Vagina (tissue), 2 donors: ENCODE measurements around the gene GRK5. TPM values are rescaled to one million over a fixed set of nuclear protein-coding genes. Genes with fewer than 3 reads are reported as not detected.
"Not testable (repeated sequence)": the region's sequence is repeated elsewhere in the genome, so short reads cannot be mapped to it uniquely, and the experiment has no call there.

Experiments
- DNase-seq, 2 donors: peaks; one replicate each; pipeline ENCODE4 v3.0.0-alpha.2; 2017; ENCODE audit errors: extremely low spot score in 2 of 2
- H3K27ac ChIP-seq: fragments of 200-600 bp; sonication (generic); one replicate; pipeline ENCODE4 v1.5.1; 2019
- H3K27me3 ChIP-seq: fragments of 200-600 bp; sonication (generic); one replicate; pipeline ENCODE4 v1.5.1; 2019
- H3K36me3 ChIP-seq, 2 donors: fragments of 200-600 bp; sonication (generic); one replicate each; pipeline ENCODE4 v1.5.1; 2017 to 2019
- H3K4me1 ChIP-seq: fragments of 200-600 bp; sonication (generic); one replicate; pipeline ENCODE4 v1.5.1; 2019
- H3K4me3 ChIP-seq, 2 donors: fragments of 200-600 bp; sonication (generic); 1 replicate in 1 of 2; 2 replicates in 1 of 2; pipeline ENCODE4 v1.5.1; 2016 to 2019
- H3K9me3 ChIP-seq: fragments of 200-600 bp; sonication (generic); one replicate; pipeline ENCODE4 v1.5.1; 2019
- CTCF ChIP-seq, 3 experiments: fragments of 450-650 bp in 2 of 3; fragments of 200-600 bp in 1 of 3; sonication (generic) in 1 of 3; IDR thresholded peaks; one replicate each; pipeline ENCODE4 v1.5.1; 2017 to 2019; ENCODE audit warnings: antibody characterized with exemption in 3 of 3, mild to moderate bottlenecking in 2 of 3, moderate library complexity in 2 of 3
- POLR2A ChIP-seq, 2 donors: fragments of 450-650 bp; IDR thresholded peaks; one replicate each; pipeline ENCODE4 v1.6.1; 2017; ENCODE audit warnings: antibody characterized with exemption in 2 of 2, mild to moderate bottlenecking in 2 of 2, moderate library complexity in 2 of 2
- POLR2AphosphoS5 ChIP-seq, 2 donors: sonication (generic); formaldehyde crosslinking; IDR thresholded peaks; one replicate each; pipeline ENCODE4 v1.9.0; 2017; ENCODE audit warnings: antibody characterized with exemption in 2 of 2, mild to moderate bottlenecking in 2 of 2, low read depth in 1 of 2; ENCODE audit not compliant: insufficient read depth in 1 of 2
- intact Hi-C: fragments of 100-400 bp; cut with DNase I; formaldehyde crosslinking; loops from one replicate; pipeline ENCODE4 v1.15.1; 2023
- total RNA-seq: library from RNA; depleted of rRNA; stranded (reverse); fragments of >200 nt; gene quantifications from one replicate; pipeline ENCODE4 v1.2.3, GENCODE V29; 2016

GRK5 gene
- total RNA-seq, 1 donor from 2014 or later: 16.5 TPM

GRCh38 chr10:119225083-119225658 lies 17.8 kb downstream of the GRK5 start:
- H3K27me3 ChIP-seq: no peaks in the 10 kb centered on the region
- no peaks in the 10 kb centered on the region for H3K36me3 ChIP-seq
- H3K4me3 ChIP-seq: no peak overlapping the region
- no peak overlapping the region for H3K27ac ChIP-seq
- DNase-seq: no peak
- TF ChIP-seq CTCF (IDR thresholded peaks at IDR 0.05) (no peak), POLR2A (IDR thresholded peaks at IDR 0.05) (no peak), POLR2AphosphoS5 (IDR thresholded peaks at IDR 0.05; ENCODE audit: insufficient read depth in 1 of 2, low read depth in 1 of 2) (no peak)
- no peaks in the 10 kb centered on the region for H3K9me3 ChIP-seq
- peaks cover 38% of the 10 kb centered on the region for H3K4me1 ChIP-seq
- intact Hi-C loops: no loop called here

DNA sequence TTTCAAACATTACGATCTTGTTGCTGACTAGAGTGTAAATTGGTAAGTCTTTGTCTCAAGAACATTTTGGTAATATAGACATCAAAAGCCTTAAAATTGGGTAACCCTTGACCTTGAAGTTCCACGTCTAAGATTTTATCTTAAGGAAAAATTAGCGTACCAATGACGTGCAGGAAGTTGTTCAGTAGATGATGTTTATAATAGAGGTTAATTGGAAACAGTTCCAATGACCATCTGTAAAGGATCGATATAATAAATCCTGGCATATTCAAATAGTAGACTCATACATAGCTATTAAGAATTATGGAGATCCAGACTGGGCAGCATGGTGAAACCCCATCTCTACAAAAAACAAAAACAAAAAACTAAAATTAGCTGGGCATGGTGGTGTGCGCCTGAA lies 20.5 kb downstream of the GRK5 start:
- no peaks in the 10 kb centered on the region for H3K36me3 ChIP-seq
- no peak overlapping the region for H3K4me3 ChIP-seq
- DNase-seq: no peak
- intact Hi-C loops: no loop called here
- TF ChIP-seq CTCF (IDR thresholded peaks at IDR 0.05) (no peak), POLR2A (IDR thresholded peaks at IDR 0.05) (no peak), POLR2AphosphoS5 (IDR thresholded peaks at IDR 0.05; ENCODE audit: insufficient read depth in 1 of 2, low read depth in 1 of 2) (no peak)
- no peaks in the 10 kb centered on the region for H3K9me3 ChIP-seq
- peaks cover 16% of the 10 kb centered on the region for H3K4me1 ChIP-seq
- no peak overlapping the region for H3K27ac ChIP-seq
- H3K27me3 ChIP-seq: no peaks in the 10 kb centered on the region

DNA sequence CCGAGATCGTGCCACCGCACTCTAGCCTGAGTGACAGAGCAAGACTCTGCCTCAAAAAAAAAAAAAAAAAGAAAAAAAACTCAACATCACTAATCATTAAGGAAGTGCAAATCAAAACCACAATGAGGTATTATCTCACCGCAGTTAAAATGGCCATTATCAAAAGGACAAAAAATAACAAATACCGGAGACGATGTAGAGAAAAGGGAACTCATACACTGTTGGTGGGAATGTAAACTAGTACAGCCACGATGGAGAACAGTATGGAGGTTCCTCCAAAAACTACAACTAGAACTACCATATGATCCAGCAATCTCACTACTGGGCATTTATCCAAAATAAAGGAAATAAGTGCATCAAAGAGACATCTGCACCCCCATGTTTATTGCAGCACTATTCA lies 24.3 kb downstream of the GRK5 start:
- no peak overlapping the region for H3K4me3 ChIP-seq
- no peaks in the 10 kb centered on the region for H3K27me3 ChIP-seq
- peaks cover 33% of the 10 kb centered on the region for H3K4me1 ChIP-seq
- no peaks in the 10 kb centered on the region for H3K9me3 ChIP-seq
- intact Hi-C loops: no loop called here
- DNase-seq: no peak
- TF ChIP-seq POLR2A (IDR thresholded peaks at IDR 0.05) (no peak), CTCF (IDR thresholded peaks at IDR 0.05) (no peak), POLR2AphosphoS5 (IDR thresholded peaks at IDR 0.05; ENCODE audit: insufficient read depth in 1 of 2, low read depth in 1 of 2) (no peak)
- no peaks in the 10 kb centered on the region for H3K36me3 ChIP-seq
- no peak overlapping the region for H3K27ac ChIP-seq

GRCh38 chr10:119232439-119232838 lies 25.1 kb downstream of the GRK5 start:
- peaks cover 36% of the 10 kb centered on the region for H3K4me1 ChIP-seq
- intact Hi-C loops, H3K9me3 ChIP-seq, H3K27ac ChIP-seq, H3K4me3 ChIP-seq, DNase-seq, H3K36me3 ChIP-seq, H3K27me3 ChIP-seq: not testable (repeated sequence)

DNA sequence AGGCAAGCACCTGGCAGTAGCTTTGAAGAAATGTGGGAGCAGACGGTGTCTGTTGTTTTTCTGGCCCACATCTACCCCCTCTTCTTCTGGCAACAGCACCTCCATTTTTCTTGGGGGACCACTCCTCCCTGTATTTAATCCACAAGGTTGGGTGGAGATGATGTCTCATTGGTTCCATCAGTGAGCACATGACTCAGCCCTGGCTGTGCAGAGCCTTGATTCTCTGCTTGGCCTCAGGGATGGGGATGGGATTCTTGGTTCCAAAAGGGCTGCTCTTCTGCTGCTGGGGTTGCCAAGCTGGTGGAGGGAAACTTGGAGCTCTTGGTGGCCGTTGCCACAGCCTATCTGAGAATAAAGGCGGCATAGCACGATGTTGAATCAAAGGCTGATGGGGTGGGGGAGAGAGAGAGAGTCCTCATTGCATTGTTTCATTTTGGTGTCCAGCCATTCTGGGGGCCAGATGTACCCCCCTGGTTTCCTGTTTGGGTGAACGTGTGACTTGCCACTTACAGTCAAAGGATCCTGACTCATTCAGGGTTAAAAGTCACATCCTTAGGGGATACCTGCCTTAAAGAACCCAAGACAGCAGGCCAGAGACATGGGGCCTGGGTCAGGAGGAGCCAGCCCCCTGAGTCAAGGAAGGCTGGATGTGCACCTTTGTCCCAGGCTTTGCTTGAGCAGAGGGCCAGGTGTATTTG lies 25.9 kb downstream of the GRK5 start:
- Histone ChIP-seq H3K36me3 (no peaks in the 10 kb centered on the region), H3K4me1 (peaks cover 44% of the 10 kb centered on the region), H3K27ac (peak overlapping the region; percentile 20), H3K4me3 (no peak overlapping the region), H3K9me3 (no peaks in the 10 kb centered on the region), H3K27me3 (no peaks in the 10 kb centered on the region)
- TF ChIP-seq POLR2AphosphoS5 (IDR thresholded peaks at IDR 0.05; ENCODE audit: insufficient read depth in 1 of 2, low read depth in 1 of 2) (no peak), POLR2A (IDR thresholded peaks at IDR 0.05) (no peak), CTCF (IDR thresholded peaks at IDR 0.05) (no peak)
- no peak for DNase-seq
- intact Hi-C loops: no loop called here
